Neural cell (in vitro differentiated cells): ENCODE data around the gene RUNX3. TPM values are rescaled to one million over a fixed set of nuclear protein-coding genes. Genes with fewer than 3 reads are reported as not detected.

Experiments used
- H2AFZ ChIP-seq: fragments of 200-600, 300-800 bp; sonication (generic), shearing (Covaris generic); 2 replicates; pipeline ENCODE4 v1.6.0; 2014; ENCODE audit warnings: low read depth, mild to moderate bottlenecking, antibody characterized with exemption, low read length, moderate library complexity
- H3F3A ChIP-seq: fragments of 200-600 bp; shearing (Covaris generic); 2 replicates; pipeline ENCODE4 v1.6.1; 2016; ENCODE audit warnings: mild to moderate bottlenecking, moderate library complexity, mixed read lengths, antibody characterized with exemption, low read length; ENCODE audit not compliant: insufficient read depth, poor library complexity, severe bottlenecking
- H3K27ac ChIP-seq: fragments of 200-600, 300-800 bp; sonication (generic), shearing (Covaris generic); 2 replicates; pipeline ENCODE4 v1.5.1; 2014; ENCODE audit warnings: mild to moderate bottlenecking, low read length, moderate library complexity
- H3K27me3 ChIP-seq: fragments of 300-800, 200-600 bp; sonication (generic), shearing (Covaris generic); 2 replicates; pipeline ENCODE4 v1.6.0; 2014; ENCODE audit warnings: mild to moderate bottlenecking, low read depth, low read length, moderate library complexity; ENCODE audit not compliant: insufficient read depth
- H3K36me3 ChIP-seq: fragments of 300-800, 200-600 bp; sonication (generic), shearing (Covaris generic); 2 replicates; pipeline ENCODE4 v1.5.1; 2014; ENCODE audit warnings: mild to moderate bottlenecking, antibody characterized with exemption, low read length, moderate library complexity; ENCODE audit not compliant: insufficient read depth
- H3K4me2 ChIP-seq: fragments of 300-800, 200-600 bp; sonication (generic), shearing (Covaris generic); 2 replicates; pipeline ENCODE4 v1.6.0; 2014; ENCODE audit warnings: mild to moderate bottlenecking, low read length
- H3K4me3 ChIP-seq: fragments of 300-800, 200-600 bp; sonication (generic), shearing (Covaris generic); 2 replicates; pipeline ENCODE4 v1.5.1; 2014; ENCODE audit warnings: mild to moderate bottlenecking, low read length, moderate library complexity
- H3K79me2 ChIP-seq: fragments of 200-600 bp; shearing (Covaris generic); replicated peaks from 2 replicates; pipeline ENCODE4 v1.6.0; 2014; ENCODE audit warnings: mild to moderate bottlenecking, low read length, moderate library complexity; ENCODE audit not compliant: insufficient read depth
- H3K9ac ChIP-seq: fragments of 300-800, 200-600 bp; sonication (generic), shearing (Covaris generic); 2 replicates; pipeline ENCODE4 v1.6.1; 2016; ENCODE audit warnings: mild to moderate bottlenecking, low read length, mixed read lengths
- H3K9me2 ChIP-seq: fragments of 200-600 bp; shearing (Covaris generic); 2 replicates; pipeline ENCODE4 v1.6.1; 2016; ENCODE audit warnings: mild to moderate bottlenecking, low read length, mixed read lengths; ENCODE audit not compliant: insufficient read depth
- H3K9me3 ChIP-seq: fragments of 200-600, 300-800 bp; sonication (generic), shearing (Covaris generic); 2 replicates; pipeline ENCODE4 v1.6.1; 2016; ENCODE audit warnings: mild to moderate bottlenecking, mixed run types, low read length, moderate library complexity, mixed read lengths
- H4K20me1 ChIP-seq: fragments of 200-600 bp; shearing (Covaris generic); 2 replicates; pipeline ENCODE4 v1.6.1; 2016; ENCODE audit warnings: mild to moderate bottlenecking, mixed run types; ENCODE audit not compliant: insufficient read depth
- CTCF ChIP-seq: fragments of 450-650 bp; IDR thresholded peaks from 2 replicates; pipeline ENCODE4 v1.5.1; 2014; ENCODE audit warnings: antibody characterized with exemption, mild to moderate bottlenecking, moderate library complexity; ENCODE audit not compliant: poor library complexity, severe bottlenecking
- EP300 ChIP-seq: fragments of 450-650 bp; conservative IDR thresholded peaks from 2 replicates; pipeline ENCODE4 v1.6.1; 2014; ENCODE audit warnings: antibody characterized with exemption, mild to moderate bottlenecking, moderate library complexity; ENCODE audit not compliant: poor library complexity, severe bottlenecking
- EZH2 ChIP-seq: fragments of 200-600, 300-800 bp; shearing (Covaris generic), sonication (generic); IDR thresholded peaks from 2 replicates; pipeline ENCODE4 v1.6.1; 2014; ENCODE audit warnings: antibody characterized with exemption, low read length, borderline replicate concordance, mild to moderate bottlenecking; ENCODE audit not compliant: insufficient read depth, poor library complexity, severe bottlenecking
- MXI1 ChIP-seq: fragments of 450-650 bp; conservative IDR thresholded peaks from 2 replicates; pipeline ENCODE4 v1.6.1; 2014; ENCODE audit warnings: antibody characterized with exemption, mild to moderate bottlenecking; ENCODE audit not compliant: poor library complexity, severe bottlenecking
- POLR2AphosphoS5 ChIP-seq: IDR thresholded peaks from 2 replicates; pipeline ENCODE4 v1.6.1; 2012
- RAD21 ChIP-seq: fragments of 450-650 bp; conservative IDR thresholded peaks from 2 replicates; pipeline ENCODE4 v1.6.1; 2014; ENCODE audit warnings: antibody characterized with exemption, mild to moderate bottlenecking, moderate library complexity
- REST ChIP-seq: IDR thresholded peaks from 2 replicates; pipeline ENCODE4 v1.6.1; 2012; ENCODE audit warnings: borderline replicate concordance
- SMC3 ChIP-seq: fragments of 450-650 bp; conservative IDR thresholded peaks from 2 replicates; pipeline ENCODE4 v1.6.1; 2014; ENCODE audit warnings: antibody characterized with exemption, mild to moderate bottlenecking, moderate library complexity; ENCODE audit not compliant: poor library complexity
- TAF1 ChIP-seq: IDR thresholded peaks from 2 replicates; pipeline ENCODE4 v1.6.1; 2012; ENCODE audit warnings: low read depth
- polyA plus RNA-seq: library from polyadenylated mRNA; depleted of rRNA; stranded (reverse); fragments of >200 nt; gene quantifications from 2 replicates; pipeline ENCODE4 v1.2.3, GENCODE V29; 2014

The RUNX3 gene
- polyA plus RNA-seq, 1 donor from 2014 or later: not detected

GRCh38 chr1:24963099-24963872 lies 33.2 kb upstream of the RUNX3 start:
- H3K9me2 ChIP-seq: no peaks in the 10 kb centered on the region
- no peak overlapping the region for H3K9ac ChIP-seq
- no peaks in the 10 kb centered on the region for H3K27me3 ChIP-seq
- no peak overlapping the region for H3K27ac ChIP-seq
- H3K79me2 ChIP-seq: no peaks in the 10 kb centered on the region
- H3K9me3 ChIP-seq: no peaks in the 10 kb centered on the region
- H2AFZ ChIP-seq: no peak overlapping the region
- TF ChIP-seq EZH2 (no peak), RAD21 (no peak), CTCF (no peak), MXI1 (no peak), SMC3 (no peak), TAF1 (no peak), POLR2AphosphoS5 (no peak), REST (no peak), EP300 (no peak)
- no peaks in the 10 kb centered on the region for H3F3A ChIP-seq
- no peaks in the 10 kb centered on the region for H3K36me3 ChIP-seq
- no peak overlapping the region for H3K4me2 ChIP-seq
- no peaks in the 10 kb centered on the region for H4K20me1 ChIP-seq
- H3K4me3 ChIP-seq: no peak overlapping the region

- Histone ChIP-seq H3K4me2 (no peak overlapping the region), H3K4me3 (no peak overlapping the region), H3K27ac (no peak overlapping the region), H3K9ac (no peak overlapping the region), H3F3A (no peaks in the 10 kb centered on the region), H2AFZ (no peak overlapping the region), H4K20me1 (no peaks in the 10 kb centered on the region), H3K79me2 (no peaks in the 10 kb centered on the region), H3K36me3 (no peaks in the 10 kb centered on the region), H3K9me3 (no peaks in the 10 kb centered on the region), H3K9me2 (no peaks in the 10 kb centered on the region), H3K27me3 (no peaks in the 10 kb centered on the region)
- no peak for TF ChIP-seq CTCF
- no peak for TF ChIP-seq RAD21
Measured at GRCh38 chr1:24961961-24962861, 32.1 kb upstream of the RUNX3 start.
